Gastroesophageal sphincter (tissue), 4 donors: Measurements from ENCODE around the gene STOML2. TPM values are rescaled to one million over a fixed set of nuclear protein-coding genes. Genes with fewer than 3 reads are reported as not detected.
A peak's percentile ranks its signal among the peaks of the same experiment; 100 is the strongest.

Source experiments
- ATAC-seq: fragments of 150-250 bp; one replicate; pipeline ENCODE4 v1.9.1; 2016; ENCODE audit warnings: mild to moderate bottlenecking, moderate library complexity
- H3K27ac ChIP-seq, 4 donors: fragments of 200-600 bp; sonication (generic) in 3 of 4; 1 replicate in 3 of 4; 2 replicates in 1 of 4; pipeline ENCODE4 v1.5.1; 2016 to 2019
- H3K27me3 ChIP-seq: fragments of 200-600 bp; sonication (generic); one replicate; pipeline ENCODE4 v1.5.1; 2019
- H3K36me3 ChIP-seq, 2 donors: fragments of 200-600 bp; sonication (generic); one replicate each; pipeline ENCODE4 v1.5.1; 2019; ENCODE audit warnings: control low read depth in 1 of 2
- H3K4me1 ChIP-seq, 3 donors: fragments of 200-600 bp; sonication (generic); 1 replicate in 2 of 3; 2 replicates in 1 of 3; pipeline ENCODE4 v1.5.1; 2016 to 2019; ENCODE audit warnings: control low read depth in 2 of 3
- H3K4me3 ChIP-seq, 2 donors: fragments of 200-600 bp; sonication (generic); one replicate each; pipeline ENCODE4 v1.5.1; 2019; ENCODE audit warnings: mild to moderate bottlenecking in 1 of 2, moderate library complexity in 1 of 2
- H3K9me3 ChIP-seq, 3 donors: fragments of 200-600 bp; sonication (generic); one replicate each; pipeline ENCODE4 v1.5.1; 2017 to 2019; ENCODE audit warnings: control low read depth in 2 of 3
- CTCF ChIP-seq, 4 experiments: fragments of 200-600 bp in 2 of 4; fragments of 450-650 bp in 2 of 4; sonication (generic) in 1 of 4; IDR thresholded peaks; one replicate each; pipeline ENCODE4 v1.5.1; 2017 to 2019; ENCODE audit warnings: antibody characterized with exemption in 4 of 4, mild to moderate bottlenecking in 2 of 4, moderate library complexity in 2 of 4
- EP300 ChIP-seq: sonication (generic); formaldehyde crosslinking; IDR thresholded peaks from one replicate; pipeline ENCODE4 v1.6.1; 2017; ENCODE audit warnings: antibody characterized with exemption, mild to moderate bottlenecking
- POLR2A ChIP-seq, 2 donors: fragments of 450-650 bp; IDR thresholded peaks; one replicate each; pipeline ENCODE4 v1.6.1; 2017; ENCODE audit warnings: antibody characterized with exemption in 2 of 2, mild to moderate bottlenecking in 2 of 2, moderate library complexity in 1 of 2
- POLR2AphosphoS5 ChIP-seq: sonication (generic); formaldehyde crosslinking; IDR thresholded peaks from one replicate; pipeline ENCODE4 v1.6.1; 2017; ENCODE audit warnings: antibody characterized with exemption
- WGBS, 2 donors: methylation state at CpG; one replicate each; pipeline ENCODE4 v1.1.5; 2018; ENCODE audit warnings: low coverage in 1 of 2; 5-methylcytosine and 5-hydroxymethylcytosine counted together
- total RNA-seq, 4 donors: library from RNA; depleted of rRNA; stranded (reverse); fragments of >200 nt; gene quantifications; one replicate each; pipeline ENCODE4 v1.1.0, GENCODE V29; 2016

Gene STOML2
- total RNA-seq, 4 donors from 2014 or later = 96.0 to 123 (median 110) TPM

GRCh38 chr9:35102465-35102768, 514 bp downstream of the STOML2 start:
- Histone ChIP-seq H3K9me3 (no peaks in the 10 kb centered on the region), H3K4me1 (peaks cover 0 to 31% (median 17%) of the 10 kb centered on the region in 3 donors), H3K27me3 (no peaks in the 10 kb centered on the region), H3K4me3 (peak overlapping the region; percentile 54 to 82), H3K27ac (peak overlapping the region; percentile 60 to 92 (median 90)), H3K36me3 (peaks cover 0 to 60% of the 10 kb centered on the region in 2 donors)
- peak; percentile 23 for ATAC-seq
- WGBS, 2 donors = 8% methylated on average over 3 of the region's 10 CpGs; no CpG with 5 or more reads in 1 of the 2 donors
- TF ChIP-seq POLR2A (IDR thresholded peaks at IDR 0.05) (no peak), EP300 (no peak), CTCF (IDR thresholded peaks at IDR 0.05) (no peak), POLR2AphosphoS5 (no peak)

GRCh38 chr9:35097573-35097972, 5.4 kb downstream of the STOML2 start:
- H3K4me3 ChIP-seq = no peak overlapping the region
- ATAC-seq = no peak
- H3K9me3 ChIP-seq = no peaks in the 10 kb centered on the region
- peaks cover 0 to 38% (median 19%) of the 10 kb centered on the region in 3 donors for H3K4me1 ChIP-seq
- 79 to 100% methylated on average over 2 to 3 of the region's 3 CpGs for WGBS, 2 donors
- TF ChIP-seq POLR2AphosphoS5 (no peak), CTCF (IDR thresholded peaks at IDR 0.05) (no peak)
- no peaks in the 10 kb centered on the region for H3K27me3 ChIP-seq
- no peak overlapping the region for H3K27ac ChIP-seq
- peaks cover 0 to 46% of the 10 kb centered on the region in 2 donors for H3K36me3 ChIP-seq

GRCh38 chr9:35096035-35096849, 6.7 kb downstream of the STOML2 start, which contains the start of gene PIGO:
Gene PIGO, minus strand, starts transcription at chr9:35096591. Its CDS starts 1,026 bp downstream, at chr9:35095565.
- ATAC-seq = peak; percentile 94
- peak within 1 kb of the TSS; percentile 88 to 99 for H3K4me3 ChIP-seq
- H3K4me1 ChIP-seq = peaks cover 0 to 25% (median 8%) of the 10 kb centered on the region in 3 donors
- TF ChIP-seq POLR2AphosphoS5 = peak; percentile 56
- TF ChIP-seq EP300 = no peak
- TF ChIP-seq POLR2A (IDR thresholded peaks at IDR 0.05) = peak in 1 of 2 donors; percentile 29
- peak; percentile 46 to 87 (median 74) for TF ChIP-seq CTCF (IDR thresholded peaks at IDR 0.05)
- H3K27me3 ChIP-seq = no peaks in the 10 kb centered on the region
- peak within 1 kb of the TSS; percentile 91 to 99 (median 95) for H3K27ac ChIP-seq
- no peaks in the 10 kb centered on the region for H3K9me3 ChIP-seq
- peaks cover 0 to 55% of the 10 kb centered on the region in 2 donors for H3K36me3 ChIP-seq
- WGBS, 2 donors = 0% methylated on average over 5 to 21 of the region's 53 CpGs

- H3K4me1 ChIP-seq = peaks cover 0 to 14% (median 8%) of the 10 kb centered on the region in 3 donors
- no peak for ATAC-seq
- no peak overlapping the region for H3K4me3 ChIP-seq
- no peaks in the 10 kb centered on the region for H3K9me3 ChIP-seq
- no peak overlapping the region for H3K27ac ChIP-seq
- peaks cover 0 to 82% of the 10 kb centered on the region in 2 donors for H3K36me3 ChIP-seq
- H3K27me3 ChIP-seq = no peaks in the 10 kb centered on the region
- TF ChIP-seq POLR2A (IDR thresholded peaks at IDR 0.05) (no peak), POLR2AphosphoS5 (no peak), EP300 (no peak), CTCF (IDR thresholded peaks at IDR 0.05) (no peak)
- no CpG with 5 or more reads among the region's 17 CpGs for WGBS, 2 donors
Observed at GRCh38 chr9:35091536-35091935, 11.4 kb downstream of the STOML2 start.

- ATAC-seq = no peak
- Histone ChIP-seq H3K27ac (no peak overlapping the region), H3K9me3 (no peaks in the 10 kb centered on the region), H3K4me1 (no peaks in the 10 kb centered on the region), H3K36me3 (peaks cover 0 to 89% of the 10 kb centered on the region in 2 donors), H3K4me3 (no peak overlapping the region), H3K27me3 (no peaks in the 10 kb centered on the region)
- TF ChIP-seq POLR2A (IDR thresholded peaks at IDR 0.05) = no peak
- no peak for TF ChIP-seq EP300
- no peak for TF ChIP-seq CTCF (IDR thresholded peaks at IDR 0.05)
- TF ChIP-seq POLR2AphosphoS5 = no peak
- WGBS, 2 donors = 92% methylated on average over 2 of the region's 2 CpGs; no CpG with 5 or more reads in 1 of the 2 donors
Observed at GRCh38 chr9:35089434-35089833, 13.5 kb downstream of the STOML2 start.
